B cell (primary cell): ENCODE results near the gene NDUFS7. TPM values are rescaled to one million over a fixed set of nuclear protein-coding genes. Genes with fewer than 3 reads are reported as not detected.

Source experiments
- ATAC-seq: fragments of 200-7000 bp; cut with Tn5 transposase; one replicate; pipeline ENCODE4 v1.10.0; 2021; ENCODE audit warnings: low read depth, mild to moderate bottlenecking, moderate number of reproducible peaks, moderate library complexity
- CTCF ChIA-PET: fragments of 350-600 bp; sonication (Branson Sonifier 250); formaldehyde crosslinking; loops from one replicate; lab custom pipeline; 2021; ENCODE audit warnings: antibody characterized with exemption, inconsistent platforms; lab: Charles Lee
- POLR2A ChIA-PET: fragments of 350-600 bp; sonication (Branson Sonifier 250); formaldehyde crosslinking; loops from one replicate; lab custom pipeline; 2021; ENCODE audit warnings: antibody characterized with exemption; lab: Charles Lee
- DNase-seq: peaks from one replicate; pipeline ENCODE4 v3.0.0; 2013
- H2AFZ ChIP-seq: 2 replicates; pipeline ENCODE4 v1.6.1; 2012; ENCODE audit warnings: mild to moderate bottlenecking, low read depth, low read length; ENCODE audit not compliant: insufficient read depth, poor library complexity, severe bottlenecking
- H3K27ac ChIP-seq, 2 donors: 1 replicate in 1 of 2; 2 replicates in 1 of 2; pipeline ENCODE4 v1.5.1; 2012 to 2013; ENCODE audit warnings: low read length in 2 of 2, mild to moderate bottlenecking in 2 of 2, moderate library complexity in 1 of 2
- H3K27me3 ChIP-seq, 4 experiments: fragments of 200-600 bp in 1 of 4; sonication (generic) in 1 of 4; replicated peaks in 1 of 4; 1 replicate in 2 of 4; 2 replicates in 2 of 4; pipeline versions ENCODE4 v1.6.1 to v1.7.0; 2013 to 2016; ENCODE audit warnings: low read length in 3 of 4, mild to moderate bottlenecking in 2 of 4, mixed read lengths in 1 of 4, moderate library complexity in 1 of 4; ENCODE audit not compliant: insufficient read depth in 4 of 4, control insufficient read depth in 3 of 4; ENCODE audit errors: control extremely low read depth in 1 of 4
- H3K36me3 ChIP-seq, 2 experiments: replicated peaks in 1 of 2; 1 replicate in 1 of 2; 2 replicates in 1 of 2; pipeline versions ENCODE4 v1.6.1 to v1.7.1; 2013; ENCODE audit warnings: low read length in 1 of 2; ENCODE audit not compliant: insufficient read depth in 2 of 2, control insufficient read depth in 1 of 2; ENCODE audit errors: control extremely low read depth in 1 of 2, extremely low read depth in 1 of 2
- H3K4me1 ChIP-seq, 2 donors: fragments of 200-600 bp in 1 of 2; sonication (generic) in 1 of 2; 1 replicate in 1 of 2; 2 replicates in 1 of 2; pipeline versions ENCODE4 v1.5.1 to v1.6.1; 2013 to 2017; ENCODE audit warnings: low read length in 2 of 2; ENCODE audit not compliant: control insufficient read depth in 2 of 2, insufficient read depth in 2 of 2
- H3K4me2 ChIP-seq: replicated peaks from 2 replicates; pipeline ENCODE3; 2012; ENCODE audit warnings: mild to moderate bottlenecking, low read depth, low read length; ENCODE audit not compliant: poor library complexity, severe bottlenecking
- H3K4me3 ChIP-seq, 5 experiments: fragments of 200-600 bp in 1 of 5; sonication (generic) in 1 of 5; 1 replicate in 3 of 5; 2 replicates in 2 of 5; pipeline versions ENCODE4 v1.5.1 to v1.7.0; 2011 to 2016; ENCODE audit warnings: low read length in 4 of 5, mild to moderate bottlenecking in 4 of 5, low read depth in 2 of 5, control low read depth in 1 of 5, moderate library complexity in 1 of 5; ENCODE audit not compliant: insufficient read depth in 1 of 5; ENCODE audit errors: control extremely low read depth in 1 of 5, extremely low read depth in 1 of 5
- H3K79me2 ChIP-seq: fragments of 200-600 bp; sonication (generic); one replicate; pipeline ENCODE4 v1.6.0; 2016; ENCODE audit warnings: low read length; ENCODE audit not compliant: control insufficient read depth, insufficient read depth
- H3K9ac ChIP-seq: fragments of 200-600 bp; sonication (generic); 2 replicates; pipeline ENCODE4 v1.6.1; 2017; ENCODE audit warnings: mild to moderate bottlenecking, low read length, moderate library complexity
- H3K9me3 ChIP-seq, 3 donors: one replicate each; pipeline versions ENCODE4 v1.6.1 to v1.7.1; 2013; ENCODE audit warnings: low read length in 2 of 3; ENCODE audit not compliant: control insufficient read depth in 2 of 3, insufficient read depth in 1 of 3; ENCODE audit errors: control extremely low read depth in 1 of 3
- H4K20me1 ChIP-seq: 2 replicates; pipeline ENCODE4 v1.6.0; 2012; ENCODE audit warnings: mild to moderate bottlenecking, low read length; ENCODE audit not compliant: insufficient read depth, control insufficient read depth, poor library complexity, severe bottlenecking
- H3K27ac Mint-ChIP-seq: one replicate; pipeline ENCODE4 v1.8.0; 2021; ENCODE audit warnings: mixed read lengths
- H3K27me3 Mint-ChIP-seq: one replicate; pipeline ENCODE4 v1.8.0; 2021; ENCODE audit warnings: mixed read lengths
- H3K4me1 Mint-ChIP-seq: one replicate; pipeline ENCODE4 v1.8.0; 2021; ENCODE audit warnings: mixed read lengths
- H3K4me3 Mint-ChIP-seq: one replicate; pipeline ENCODE4 v1.8.0; 2021; ENCODE audit warnings: mixed read lengths
- H3K9me3 Mint-ChIP-seq: one replicate; pipeline ENCODE4 v1.8.0; 2022; ENCODE audit warnings: mixed read lengths; ENCODE audit not compliant: insufficient read depth
- CTCF ChIP-seq: fragments of 200-600 bp; IDR thresholded peaks from one replicate; pipeline ENCODE4 v1.8.0; 2022; ENCODE audit warnings: antibody characterized with exemption, mild to moderate bottlenecking
- EZH2 ChIP-seq: IDR thresholded peaks from 2 replicates; pipeline ENCODE4 v1.6.1; 2012; ENCODE audit warnings: borderline replicate concordance, low read depth, mild to moderate bottlenecking, moderate library complexity, low read length; ENCODE audit not compliant: insufficient read depth, poor library complexity, severe bottlenecking
- WGBS: methylation state at CpG from one replicate; pipeline ENCODE4 v1.1.5; 2013; ENCODE audit warnings: missing lambda C conversion rate; ENCODE audit not compliant: insufficient coverage; 5-methylcytosine and 5-hydroxymethylcytosine counted together
- intact Hi-C: fragments of 100-400 bp; cut with micrococcal nuclease; formaldehyde crosslinking; loops from one replicate; pipeline ENCODE4 v1.10.0; 2022
- polyA plus RNA-seq: library from polyadenylated mRNA; depleted of rRNA; stranded (reverse); fragments of >200 nt; gene quantifications from 2 replicates; pipeline ENCODE4 v1.2.3, GENCODE V29; 2012
- total RNA-seq, 2 donors: library from RNA; stranded (reverse); fragments of 120-200 nt in 1 of 2; gene quantifications; 1 replicate in 1 of 2; 2 replicates in 1 of 2; pipeline versions ENCODE4 v1.2.3 to v1.2.4, GENCODE V29; 2013 to 2022

The NDUFS7 gene
- total and polyA plus RNA-seq, 2 donors (not counting 1 experiment from before 2014, with no cell fraction given): 58.8 to 141 TPM

GRCh38 chr19:1396768-1397679, 13.3 kb downstream of the NDUFS7 start:
- no peaks in the 10 kb centered on the region for H3K79me2 ChIP-seq
- peaks cover 0 to 16% of the 10 kb centered on the region in 2 experiments for H3K36me3 ChIP-seq
- Mint-ChIP-seq H3K27ac (no peak overlapping the region), H3K9me3 (no peaks in the 10 kb centered on the region), H3K27me3 (no peaks in the 10 kb centered on the region), H3K4me1 (peaks cover 6% of the 10 kb centered on the region), H3K4me3 (no peak overlapping the region)
- CTCF ChIA-PET: no interaction called here
- H4K20me1 ChIP-seq: no peaks in the 10 kb centered on the region
- TF ChIP-seq EZH2 (no peak), CTCF (no peak)
- no peak overlapping the region for H2AFZ ChIP-seq
- H3K4me1 ChIP-seq: peaks cover 10 to 14% of the 10 kb centered on the region in 2 donors
- peaks cover 0 to 2% (median 0%) of the 10 kb centered on the region in 4 experiments for H3K27me3 ChIP-seq
- no peak overlapping the region for H3K27ac ChIP-seq
- 91% methylated on average over 39 of the region's 42 CpGs for WGBS
- H3K9me3 ChIP-seq: no peaks in the 10 kb centered on the region
- no peak overlapping the region for H3K9ac ChIP-seq
- no peak overlapping the region for H3K4me2 ChIP-seq
- intact Hi-C loops: no loop called here
- ATAC-seq: no peak
- no peak overlapping the region for H3K4me3 ChIP-seq
- POLR2A ChIA-PET: no interaction called here
- DNase-seq: no peak

GRCh38 chr19:1397838-1398237, 14.1 kb downstream of the NDUFS7 start:
- H3K9me3 Mint-ChIP-seq: no peaks in the 10 kb centered on the region
- ChIA-PET CTCF (interaction anchor here (0.6 kb wide), 1 partner anchor 384 kb away, joined by 3 read pairs; no protein-coding TSS in a partner anchor), POLR2A (interaction anchor here (0.6 kb wide), 1 partner anchor 115 kb away, joined by 4 read pairs; no protein-coding TSS in a partner anchor)
- H3K27me3 ChIP-seq: peaks cover 0 to 10% (median 2%) of the 10 kb centered on the region in 4 experiments
- H3K9ac ChIP-seq: no peak overlapping the region
- no peak overlapping the region for H3K27ac Mint-ChIP-seq
- H3K4me2 ChIP-seq: no peak overlapping the region
- H4K20me1 ChIP-seq: no peaks in the 10 kb centered on the region
- TF ChIP-seq CTCF: no peak
- TF ChIP-seq EZH2: no peak
- intact Hi-C loops: no loop called here
- no peak overlapping the region for H3K4me3 ChIP-seq
- no peaks in the 10 kb centered on the region for H3K79me2 ChIP-seq
- H3K4me1 ChIP-seq: peaks cover 15 to 22% of the 10 kb centered on the region in 2 donors
- H3K4me1 Mint-ChIP-seq: peaks cover 9% of the 10 kb centered on the region
- H3K9me3 ChIP-seq: peaks cover 0 to 4% (median 0%) of the 10 kb centered on the region in 3 donors
- H3K36me3 ChIP-seq: peaks cover 0 to 9% of the 10 kb centered on the region in 2 experiments
- no peak overlapping the region for H3K27ac ChIP-seq
- H3K27me3 Mint-ChIP-seq: peaks cover 3% of the 10 kb centered on the region
- H3K4me3 Mint-ChIP-seq: no peak overlapping the region
- WGBS: 98% methylated on average over 8 of the region's 9 CpGs
- ATAC-seq: no peak
- no peak overlapping the region for H2AFZ ChIP-seq
- DNase-seq: no peak
